ENCODE data around the gene TTLL3.

The TTLL3 gene

DNA sequence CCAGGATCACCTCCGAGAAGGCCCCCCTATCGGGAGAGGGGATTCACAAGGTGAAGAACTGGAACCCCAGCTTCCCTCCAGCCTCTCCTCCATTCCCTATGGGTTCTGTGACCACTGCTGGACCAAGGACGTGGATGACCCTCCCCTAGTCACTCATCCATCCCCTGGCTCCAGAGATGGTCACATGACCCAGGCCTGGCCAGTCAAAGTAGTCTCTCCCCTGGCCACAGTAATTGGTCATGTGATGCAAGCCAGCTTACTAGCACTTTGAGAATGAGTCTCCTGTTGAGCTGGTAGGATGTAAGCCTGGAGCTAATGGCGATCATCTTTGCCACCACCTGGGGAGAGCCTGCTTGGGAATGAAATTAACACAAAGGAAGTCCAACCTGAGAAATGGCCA, 44.2 kb upstream of the TTLL3 start:
- TF ChIP-seq TSHZ2 (CRISPR knock-in tag; IDR thresholded peaks at IDR 0.05): no peak

DNA sequence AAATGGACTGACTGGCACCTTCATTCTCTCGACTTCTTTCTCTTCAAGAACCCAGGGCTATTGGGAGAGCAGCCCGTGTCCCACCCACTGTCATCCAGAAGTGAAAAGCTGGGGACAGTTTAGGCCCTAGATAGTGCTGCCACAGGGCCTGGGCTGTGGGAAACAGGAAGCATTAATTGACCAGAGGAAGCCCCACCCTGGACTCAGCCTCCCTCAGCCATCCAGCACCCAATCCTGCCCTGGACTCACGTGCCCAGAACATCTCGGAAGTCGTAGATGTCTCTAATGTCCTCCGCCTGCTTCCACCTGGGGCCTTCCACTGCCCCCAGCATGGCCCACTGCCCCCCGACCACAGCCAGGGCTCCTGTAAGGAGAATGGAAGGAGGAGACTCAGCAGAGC, 42.6 kb upstream of the TTLL3 start:
- no peak for ATAC-seq
- no peak for TF ChIP-seq SNAI2 (CRISPR knock-in tag; IDR thresholded peaks at IDR 0.05)
- no peak for TF ChIP-seq ZC3H10 (CRISPR knock-in tag; IDR thresholded peaks at IDR 0.05)
- no peak for TF ChIP-seq ZFP30 (CRISPR knock-in tag; IDR thresholded peaks at IDR 0.05)
- no peak for TF ChIP-seq RARB (CRISPR knock-in tag; IDR thresholded peaks at IDR 0.05)
- no peak for TF ChIP-seq PPARA (CRISPR knock-in tag; IDR thresholded peaks at IDR 0.05; ENCODE audit: borderline replicate concordance)
- TF ChIP-seq, protein P1, sequence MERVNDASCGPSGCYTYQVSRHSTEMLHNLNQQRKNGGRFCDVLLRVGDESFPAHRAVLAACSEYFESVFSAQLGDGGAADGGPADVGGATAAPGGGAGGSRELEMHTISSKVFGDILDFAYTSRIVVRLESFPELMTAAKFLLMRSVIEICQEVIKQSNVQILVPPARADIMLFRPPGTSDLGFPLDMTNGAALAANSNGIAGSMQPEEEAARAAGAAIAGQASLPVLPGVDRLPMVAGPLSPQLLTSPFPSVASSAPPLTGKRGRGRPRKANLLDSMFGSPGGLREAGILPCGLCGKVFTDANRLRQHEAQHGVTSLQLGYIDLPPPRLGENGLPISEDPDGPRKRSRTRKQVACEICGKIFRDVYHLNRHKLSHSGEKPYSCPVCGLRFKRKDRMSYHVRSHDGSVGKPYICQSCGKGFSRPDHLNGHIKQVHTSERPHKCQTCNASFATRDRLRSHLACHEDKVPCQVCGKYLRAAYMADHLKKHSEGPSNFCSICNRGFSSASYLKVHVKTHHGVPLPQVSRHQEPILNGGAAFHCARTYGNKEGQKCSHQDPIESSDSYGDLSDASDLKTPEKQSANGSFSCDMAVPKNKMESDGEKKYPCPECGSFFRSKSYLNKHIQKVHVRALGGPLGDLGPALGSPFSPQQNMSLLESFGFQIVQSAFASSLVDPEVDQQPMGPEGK (CRISPR knock-in tag; IDR thresholded peaks at IDR 0.05; ENCODE audit: borderline replicate concordance): no peak
- no peak for TF ChIP-seq ARNTL (CRISPR knock-in tag; IDR thresholded peaks at IDR 0.05; ENCODE audit: borderline replicate concordance, low read depth)
- TF ChIP-seq ESRRG (CRISPR knock-in tag; IDR thresholded peaks at IDR 0.05): no peak
- no peak for TF ChIP-seq CSRNP3 (CRISPR knock-in tag; IDR thresholded peaks at IDR 0.05)
- TF ChIP-seq ZNF70 (CRISPR knock-in tag; IDR thresholded peaks at IDR 0.05): no peak
- TF ChIP-seq ZNF8 (CRISPR knock-in tag; IDR thresholded peaks at IDR 0.05): no peak
- TF ChIP-seq OSR1 (CRISPR knock-in tag; IDR thresholded peaks at IDR 0.05): no peak
- TF ChIP-seq TSHZ2 (CRISPR knock-in tag; IDR thresholded peaks at IDR 0.05): no peak
- TF ChIP-seq TOX (CRISPR knock-in tag; IDR thresholded peaks at IDR 0.05; ENCODE audit: borderline replicate concordance): no peak
- TF ChIP-seq ZFP3 (CRISPR knock-in tag; IDR thresholded peaks at IDR 0.05): no peak
- no peak for TF ChIP-seq TCF4 (CRISPR knock-in tag; IDR thresholded peaks at IDR 0.05; ENCODE audit: borderline replicate concordance)
- TF ChIP-seq CSDC2 (CRISPR knock-in tag; IDR thresholded peaks at IDR 0.05): no peak
- no peak for TF ChIP-seq BACH2 (CRISPR knock-in tag; IDR thresholded peaks at IDR 0.05; ENCODE audit: borderline replicate concordance)

More for the DNA sequence above, 44.2 kb upstream of the TTLL3 start:
- no peak for ATAC-seq

- TF ChIP-seq ZFP30 (CRISPR knock-in tag; IDR thresholded peaks at IDR 0.05) (no peak), ARNTL (CRISPR knock-in tag; IDR thresholded peaks at IDR 0.05; ENCODE audit: borderline replicate concordance, low read depth) (no peak), ZC3H10 (CRISPR knock-in tag; IDR thresholded peaks at IDR 0.05) (no peak), TCF4 (CRISPR knock-in tag; IDR thresholded peaks at IDR 0.05; ENCODE audit: borderline replicate concordance) (no peak), ISL1 (CRISPR knock-in tag; IDR thresholded peaks at IDR 0.05) (no peak), GLIS3 (CRISPR knock-in tag; IDR thresholded peaks at IDR 0.05) (no peak), BACH2 (CRISPR knock-in tag; IDR thresholded peaks at IDR 0.05; ENCODE audit: borderline replicate concordance) (no peak), CREB5 (CRISPR knock-in tag; IDR thresholded peaks at IDR 0.05; ENCODE audit: low read depth) (no peak), ZNF8 (CRISPR knock-in tag; IDR thresholded peaks at IDR 0.05) (no peak), OSR1 (CRISPR knock-in tag; IDR thresholded peaks at IDR 0.05) (no peak), TSHZ2 (CRISPR knock-in tag; IDR thresholded peaks at IDR 0.05) (no peak), ESRRG (CRISPR knock-in tag; IDR thresholded peaks at IDR 0.05) (no peak), ZNF565 (CRISPR knock-in tag; conservative IDR thresholded peaks at IDR 0.05; ENCODE audit: low read depth) (no peak)
- TF ChIP-seq, protein P1 (CRISPR knock-in tag; IDR thresholded peaks at IDR 0.05; ENCODE audit: borderline replicate concordance): no peak
- ATAC-seq: no peak
These were observed 41.8 kb upstream of the TTLL3 start for GRCh38 chr3:9768141-9768775.
